Posterior vena cava (tissue), 2 donors: ENCODE measurements around the gene SRGAP1. TPM values are rescaled to one million over a fixed set of nuclear protein-coding genes. Genes with fewer than 3 reads are reported as not detected.

ENCODE experiments used
- DNase-seq: peaks from one replicate; pipeline ENCODE4 v3.0.0-alpha.2; 2020; ENCODE audit warnings: low spot score
- intact Hi-C, 2 donors: fragments of 100-400 bp; cut with DNase I; formaldehyde crosslinking; loops; one replicate each; pipeline versions ENCODE4 v1.14.1 to v1.14.2; 2022 to 2023
- total RNA-seq, 2 donors: library from RNA; stranded (reverse); fragmentation: NEBNext Ultra II Directional; extraction: Animal tissue kit (Norgen Biotek cat#: 25700); gene quantifications; one replicate each; pipeline ENCODE4 v1.2.1, GENCODE V29; 2021
- donor health status: DM: yes; HTN: yes; CAD: no.
- donor health status: DM: yes; HTN: yes; CAD: no.

The SRGAP1 gene
- total RNA-seq, 2 donors from 2014 or later = 11.2 to 16.0 TPM

DNA sequence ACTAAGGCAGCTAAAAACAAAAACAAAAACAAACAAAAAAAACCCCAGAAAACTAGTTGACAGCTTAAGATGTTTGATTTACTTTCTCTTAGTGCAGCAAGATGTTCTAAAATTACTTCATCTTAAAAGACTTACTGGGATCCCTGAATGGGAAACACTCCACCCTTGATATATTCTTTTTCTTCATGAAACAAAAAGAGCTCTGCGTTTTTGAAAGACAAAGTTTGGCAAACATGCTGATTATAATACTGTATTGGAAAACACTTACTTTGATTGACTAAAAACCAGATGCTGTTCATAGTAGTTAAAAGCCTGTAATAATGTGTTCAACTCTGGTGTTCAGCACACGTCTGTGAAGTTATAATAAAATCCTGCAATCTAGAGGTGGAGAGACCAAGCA, 136.8 kb downstream of the SRGAP1 start:
- no peak for DNase-seq
- intact Hi-C loops = no loop called here

DNA sequence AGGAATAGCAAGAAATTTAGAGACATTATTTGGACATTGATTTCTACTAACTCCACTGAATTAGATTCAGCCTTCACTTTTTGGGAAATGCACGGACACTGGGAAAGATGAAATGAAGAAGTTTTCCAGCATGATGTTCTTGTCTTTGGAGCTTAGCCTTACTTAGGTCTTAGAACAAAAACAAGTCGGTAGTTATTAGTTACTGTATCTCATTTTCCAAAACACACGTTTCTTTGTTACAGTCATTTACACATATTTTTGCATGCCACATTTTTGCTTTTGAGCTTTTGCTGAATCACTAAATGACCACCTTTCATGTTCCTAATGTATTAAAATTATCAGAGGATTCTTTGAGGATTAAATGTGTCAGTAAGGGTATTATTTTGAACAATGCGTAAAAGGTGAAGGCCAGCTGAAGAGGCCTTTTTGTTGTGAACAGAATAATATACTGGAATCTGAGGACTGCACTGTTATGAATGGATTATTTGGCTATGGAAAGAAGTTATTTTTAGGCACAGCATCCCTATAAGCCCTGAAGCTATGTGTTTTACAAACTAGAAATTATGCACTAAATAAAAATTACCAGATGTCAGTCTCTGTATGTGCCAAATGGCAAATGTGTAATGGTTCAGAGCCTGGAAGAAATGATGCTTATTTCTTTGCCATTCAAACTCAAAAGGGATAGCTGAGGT, 138.2 kb downstream of the SRGAP1 start:
- no peak for DNase-seq
- intact Hi-C loops = no loop called here

DNA sequence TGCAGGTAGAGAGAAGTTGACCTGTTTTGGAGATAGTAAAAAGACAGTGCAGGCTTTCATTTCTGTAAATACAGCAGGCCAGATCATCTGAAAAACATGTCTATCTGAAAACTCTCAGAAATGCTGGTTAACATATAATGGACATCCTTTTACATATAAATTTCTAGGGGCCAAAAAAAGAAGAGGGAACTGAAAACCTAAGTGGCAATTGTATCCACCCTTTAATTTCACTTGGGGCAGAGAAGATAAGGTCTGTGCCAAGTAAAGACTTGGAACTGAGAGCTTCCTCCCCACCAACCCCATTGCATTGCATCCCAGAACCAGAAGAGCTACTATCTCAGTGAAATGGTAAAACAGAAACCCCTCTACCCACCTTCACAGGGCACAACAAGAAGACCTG, 141.0 kb downstream of the SRGAP1 start:
- intact Hi-C loops = no loop called here

DNA sequence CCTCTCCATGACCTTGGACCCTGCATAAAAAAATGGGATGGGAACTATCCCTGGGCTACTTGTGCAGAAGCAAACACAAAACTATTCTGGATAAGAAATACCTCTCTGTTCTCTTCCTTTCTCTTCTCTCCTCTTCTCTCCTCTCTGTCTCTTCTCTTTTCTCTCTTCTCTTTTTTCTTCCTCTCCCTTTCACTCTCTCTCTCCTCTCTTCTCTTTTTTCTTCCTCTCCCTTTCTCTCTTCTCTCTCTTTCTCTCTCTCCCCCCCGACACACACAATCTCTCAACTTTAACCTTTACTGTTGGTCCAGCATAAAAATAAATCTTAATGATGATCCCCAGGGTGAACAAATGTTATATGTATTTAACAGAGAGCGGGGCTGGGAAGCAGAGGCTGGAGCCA, 141.4 kb downstream of the SRGAP1 start:
- no peak for DNase-seq
- intact Hi-C loops = no loop called here

More for the DNA sequence above, 141.0 kb downstream of the SRGAP1 start:
- no peak for DNase-seq

DNA sequence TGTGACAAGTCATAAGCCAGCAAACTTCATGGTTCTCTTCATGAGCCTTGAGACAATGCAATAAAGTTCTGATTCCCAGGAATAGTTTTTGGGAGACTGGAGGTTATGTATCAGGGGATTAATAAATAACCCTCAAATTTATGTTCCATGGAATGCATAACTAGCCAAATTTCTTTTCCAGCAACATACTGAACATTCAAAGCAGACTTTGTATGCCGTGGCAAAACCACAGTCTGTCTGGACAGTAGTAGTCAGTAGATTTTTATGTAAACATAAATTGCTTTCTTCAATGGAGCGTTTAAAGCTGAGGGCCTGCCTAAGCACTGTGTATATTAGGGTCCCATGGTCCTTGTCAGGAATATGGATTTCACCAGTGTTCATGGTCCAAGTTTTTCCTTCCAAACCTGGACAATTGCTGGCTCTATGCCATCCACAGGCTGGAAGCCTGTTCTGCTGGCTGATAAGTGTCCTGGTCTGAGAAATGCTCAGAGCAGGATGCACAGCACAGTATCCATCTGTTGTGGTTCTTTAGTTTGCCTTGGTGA, 144.9 kb downstream of the SRGAP1 start:
- no peak for DNase-seq
- intact Hi-C loops = no loop called here

DNA sequence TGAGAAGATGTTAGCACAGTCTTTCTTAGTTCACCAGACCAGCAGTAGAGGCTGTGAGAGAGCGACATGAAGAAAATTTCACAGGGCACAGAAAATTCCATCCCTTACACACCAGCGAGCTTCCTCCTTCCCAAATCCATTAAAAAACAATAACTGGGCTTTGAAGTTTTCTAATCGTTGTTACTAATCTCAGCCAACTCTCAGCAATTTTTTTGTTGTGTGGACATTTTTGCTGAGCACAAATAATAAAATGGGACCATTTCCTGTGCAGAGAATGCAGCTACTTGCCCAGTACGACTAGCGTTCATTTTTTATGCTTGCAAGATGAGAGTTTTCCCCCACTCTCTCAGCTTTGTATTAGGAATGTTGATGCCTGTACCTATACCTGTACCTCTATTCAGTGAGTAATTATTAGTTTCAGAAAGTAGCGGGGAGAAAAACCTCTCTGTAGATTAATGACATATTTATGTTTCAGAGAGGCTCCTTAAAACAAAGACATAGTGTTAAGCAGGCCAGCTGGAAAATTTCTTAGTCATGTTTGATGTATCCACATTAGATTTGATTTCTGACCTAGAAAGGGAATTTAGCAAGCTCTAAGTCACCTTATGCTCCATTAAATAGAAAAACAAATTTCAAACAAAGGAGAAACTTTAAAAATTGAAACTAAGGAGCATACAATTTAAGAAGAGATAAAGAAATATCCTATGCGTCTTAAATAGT, 146.5 kb downstream of the SRGAP1 start:
- DNase-seq = no peak
- intact Hi-C loops = no loop called here

DNA sequence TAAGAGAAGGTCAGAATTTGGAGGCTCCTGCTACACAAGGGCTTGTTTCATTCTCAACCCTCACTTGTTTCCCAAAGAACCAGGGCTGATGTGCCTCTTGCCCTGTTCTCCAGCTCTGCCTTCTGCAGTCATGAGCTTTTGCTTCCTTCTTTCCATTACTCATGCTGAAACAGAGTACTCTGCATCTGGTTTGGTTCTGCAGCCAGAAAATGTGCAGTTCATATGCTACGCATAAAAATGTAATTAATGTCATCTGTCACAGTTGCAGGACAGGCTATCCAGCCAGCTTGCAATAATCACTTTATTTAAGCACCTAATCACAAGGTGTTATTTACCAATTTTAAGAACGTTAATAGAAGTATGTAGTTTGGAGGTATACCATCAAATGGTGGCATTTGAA, 150.2 kb downstream of the SRGAP1 start:
- intact Hi-C loops = no loop called here
- DNase-seq = no peak

DNA sequence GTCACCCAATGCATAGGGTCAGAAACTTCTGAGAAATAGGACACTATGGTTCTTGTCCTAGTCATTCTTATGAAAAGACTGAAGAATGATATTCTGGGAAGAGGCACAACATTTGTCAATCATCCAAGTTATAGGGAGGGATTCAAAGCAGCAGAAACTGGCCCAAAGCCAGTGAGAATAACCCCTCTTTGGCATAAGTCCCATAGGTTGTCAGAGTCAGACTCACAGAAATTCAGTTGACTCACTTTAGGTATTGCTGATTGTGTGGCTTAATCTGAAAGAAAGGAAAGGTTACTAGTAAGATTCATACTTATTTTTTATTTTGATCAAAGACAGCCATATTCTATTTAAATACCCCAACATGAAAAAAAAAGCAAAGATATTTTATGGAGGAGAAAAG, 151.0 kb downstream of the SRGAP1 start:
- DNase-seq = no peak
- intact Hi-C loops = no loop called here

DNA sequence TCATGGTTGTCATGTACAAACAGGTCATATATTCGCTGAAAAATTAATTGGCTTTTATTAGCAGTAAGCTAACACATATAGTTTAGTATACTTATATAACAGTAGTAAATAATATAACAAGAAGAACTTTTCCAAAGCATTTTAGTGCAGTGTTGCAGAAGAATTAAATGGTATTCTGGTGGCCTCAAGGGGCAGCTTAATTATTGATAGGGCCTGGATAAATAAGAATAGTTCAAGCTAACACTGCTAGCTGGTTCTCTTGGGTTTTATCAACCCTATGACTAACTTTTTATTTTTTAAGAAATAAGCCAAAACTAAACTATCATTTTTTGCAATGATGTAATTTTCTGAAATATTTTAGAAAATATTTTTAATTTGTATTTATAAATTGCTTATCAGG, 152.1 kb downstream of the SRGAP1 start:
- intact Hi-C loops = no loop called here
- DNase-seq = no peak

DNA sequence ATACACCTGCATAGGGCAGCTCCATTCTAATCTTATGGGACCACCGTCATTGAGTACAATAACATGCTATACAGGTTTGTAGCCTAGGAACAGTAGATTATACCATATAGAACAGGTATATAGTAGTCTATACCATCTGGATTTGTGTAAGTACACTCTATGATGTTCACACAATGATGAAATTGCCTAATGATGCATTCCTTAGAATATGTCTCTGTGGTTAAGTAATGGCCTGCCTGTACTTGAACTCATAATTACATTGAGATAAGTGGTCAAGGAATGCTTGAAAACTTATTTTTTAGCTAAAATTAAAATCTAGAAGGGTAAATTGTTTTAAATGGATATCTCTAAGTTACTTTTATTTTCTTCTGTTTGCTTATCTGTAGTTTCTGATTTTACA, 152.7 kb downstream of the SRGAP1 start:
- intact Hi-C loops = no loop called here
- DNase-seq = no peak

DNA sequence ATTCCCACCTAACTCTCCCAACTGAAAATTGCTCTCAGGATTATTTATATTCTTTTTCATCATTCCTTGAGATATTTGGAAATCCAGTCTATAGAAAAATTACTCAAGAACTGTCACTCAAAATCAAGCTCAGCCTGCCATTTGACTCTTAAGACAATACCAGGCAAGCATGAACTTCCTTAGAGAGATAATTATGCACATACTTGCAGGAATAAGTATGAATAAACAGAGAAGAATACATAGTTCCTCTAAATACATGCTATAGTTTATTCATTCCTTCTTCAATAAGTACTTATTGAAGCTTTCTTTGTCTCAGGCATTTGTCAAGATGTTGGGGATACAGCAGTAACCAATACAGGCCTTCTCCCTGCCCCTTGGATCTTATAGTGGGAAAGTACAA, 154.1 kb downstream of the SRGAP1 start:
- DNase-seq = no peak
- intact Hi-C loops = no loop called here

DNA sequence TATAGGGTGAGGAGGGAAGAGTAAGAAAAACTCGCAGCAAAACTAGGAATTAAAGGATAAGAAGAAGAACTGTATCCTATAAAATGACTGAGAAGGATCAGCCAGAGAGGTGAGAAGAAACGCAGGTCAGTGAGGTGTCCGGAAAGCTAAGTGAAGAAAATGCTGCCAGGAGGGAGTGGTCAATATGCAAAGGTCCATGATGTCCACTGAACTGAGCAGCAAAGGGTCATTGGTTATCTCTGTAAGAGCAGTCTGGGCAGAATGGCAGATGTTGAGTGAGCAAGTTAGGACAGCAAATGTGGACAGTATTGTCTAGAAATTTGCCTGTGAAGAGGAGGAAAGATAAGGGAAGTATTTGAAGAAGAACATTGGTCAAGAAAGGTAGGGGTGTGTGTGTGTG, 155.4 kb downstream of the SRGAP1 start:
- no peak for DNase-seq
- intact Hi-C loops = no loop called here

DNA sequence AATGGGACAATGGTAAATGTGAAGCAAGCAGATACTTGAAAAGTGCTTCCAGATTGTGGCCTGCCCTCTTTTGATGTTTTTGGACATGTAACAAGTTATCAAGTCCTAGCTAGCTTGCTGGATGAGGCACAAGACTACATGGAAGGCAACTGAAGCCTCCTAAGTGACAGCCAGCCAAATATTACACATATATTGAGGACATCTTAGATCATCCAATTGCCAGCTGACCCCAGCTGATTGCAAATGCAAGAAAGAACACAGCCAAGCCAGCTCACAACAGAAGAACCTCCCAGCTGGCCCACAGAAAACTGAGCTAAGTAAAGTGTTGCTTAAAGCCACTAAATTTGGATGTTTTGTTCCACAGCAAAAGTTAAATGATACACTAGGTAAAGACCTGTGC, 156.9 kb downstream of the SRGAP1 start:
- intact Hi-C loops = no loop called here
- no peak for DNase-seq

DNA sequence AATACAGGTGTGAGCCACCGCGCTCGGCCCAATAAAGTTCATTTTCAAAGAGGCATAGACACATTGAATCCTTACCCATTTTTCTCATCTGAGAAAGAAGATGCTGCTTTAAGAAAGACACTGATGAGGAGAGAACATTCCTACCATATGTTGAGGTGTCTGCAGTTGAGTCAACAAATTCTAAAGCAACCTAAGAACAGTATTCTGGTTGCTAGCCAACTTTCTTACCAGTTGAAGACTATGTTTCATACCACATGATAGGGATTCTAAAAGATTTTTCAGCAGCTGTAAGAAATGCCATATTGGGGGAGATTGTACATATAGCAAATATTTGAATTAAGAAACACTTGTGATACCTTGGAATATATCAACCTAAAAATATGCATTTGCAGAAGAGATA, 160.1 kb downstream of the SRGAP1 start:
- no peak for DNase-seq
- intact Hi-C loops = no loop called here

DNA sequence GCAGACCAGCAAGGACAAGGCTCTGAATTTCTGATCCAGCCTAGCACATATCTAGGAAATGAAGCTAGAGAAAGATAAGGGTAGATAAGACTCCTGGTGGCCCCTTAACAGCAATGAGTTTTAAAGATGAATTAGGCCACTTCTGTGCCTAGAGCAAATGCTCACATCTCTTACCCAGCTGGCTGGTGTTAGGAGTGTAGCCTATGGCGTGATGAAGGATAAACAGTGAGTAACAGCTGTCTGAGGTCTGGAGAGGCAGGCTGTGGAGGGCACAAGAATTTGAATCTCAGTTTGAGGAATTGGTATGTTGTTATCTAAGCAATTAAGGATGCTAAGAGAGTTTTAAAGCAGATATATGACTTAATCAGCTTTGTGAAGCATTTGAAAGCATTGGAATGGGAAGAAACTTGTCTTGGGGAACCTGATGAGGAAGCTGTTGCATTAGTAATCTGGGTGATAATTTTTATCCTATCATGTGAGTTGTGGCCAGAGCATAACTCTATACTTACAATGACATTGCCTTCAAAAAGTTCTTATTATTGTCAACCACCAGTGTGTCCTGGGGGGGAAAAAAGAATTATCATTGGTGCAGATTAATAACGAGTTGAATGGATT, 161.8 kb downstream of the SRGAP1 start:
- DNase-seq = no peak
- intact Hi-C loops = no loop called here

DNA sequence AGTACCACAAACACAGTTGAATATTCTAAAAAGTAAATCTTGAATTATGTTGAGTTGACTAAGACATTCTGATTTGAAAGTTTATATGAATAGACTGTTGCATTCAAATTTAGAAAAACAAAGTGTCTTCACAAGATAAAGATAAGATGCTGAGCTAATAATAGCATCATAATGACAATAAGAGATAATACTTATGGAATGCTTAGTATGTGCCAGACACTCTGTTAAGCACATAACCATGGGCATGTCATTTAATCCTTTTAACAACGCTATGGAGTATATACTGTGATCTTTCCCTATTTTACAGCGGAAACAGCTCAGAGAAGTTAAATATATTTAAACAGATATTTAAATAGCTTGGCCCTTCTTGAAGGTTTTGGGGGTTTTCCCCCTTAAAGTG, 163.4 kb downstream of the SRGAP1 start:
- intact Hi-C loops = no loop called here
- DNase-seq = no peak

DNA sequence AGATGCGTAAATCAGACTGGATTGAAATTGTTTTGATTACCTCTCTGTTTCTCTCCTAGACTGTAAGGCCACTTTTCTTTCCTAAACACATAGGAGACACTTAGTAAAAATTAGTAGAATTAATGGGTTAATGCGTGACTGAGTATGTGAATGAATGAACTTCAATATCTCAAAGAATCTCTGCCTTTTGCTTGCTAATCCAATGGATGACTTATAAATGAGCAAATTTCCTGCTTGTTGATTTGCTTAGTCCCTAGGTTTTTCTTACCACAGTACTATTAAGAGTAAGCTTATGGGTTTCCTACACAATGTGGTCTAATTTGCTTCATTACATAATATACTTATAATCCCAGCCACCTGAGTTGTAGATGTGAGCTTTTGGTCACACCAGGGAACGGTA, 164.1 kb downstream of the SRGAP1 start:
- intact Hi-C loops = no loop called here
- DNase-seq = no peak

DNA sequence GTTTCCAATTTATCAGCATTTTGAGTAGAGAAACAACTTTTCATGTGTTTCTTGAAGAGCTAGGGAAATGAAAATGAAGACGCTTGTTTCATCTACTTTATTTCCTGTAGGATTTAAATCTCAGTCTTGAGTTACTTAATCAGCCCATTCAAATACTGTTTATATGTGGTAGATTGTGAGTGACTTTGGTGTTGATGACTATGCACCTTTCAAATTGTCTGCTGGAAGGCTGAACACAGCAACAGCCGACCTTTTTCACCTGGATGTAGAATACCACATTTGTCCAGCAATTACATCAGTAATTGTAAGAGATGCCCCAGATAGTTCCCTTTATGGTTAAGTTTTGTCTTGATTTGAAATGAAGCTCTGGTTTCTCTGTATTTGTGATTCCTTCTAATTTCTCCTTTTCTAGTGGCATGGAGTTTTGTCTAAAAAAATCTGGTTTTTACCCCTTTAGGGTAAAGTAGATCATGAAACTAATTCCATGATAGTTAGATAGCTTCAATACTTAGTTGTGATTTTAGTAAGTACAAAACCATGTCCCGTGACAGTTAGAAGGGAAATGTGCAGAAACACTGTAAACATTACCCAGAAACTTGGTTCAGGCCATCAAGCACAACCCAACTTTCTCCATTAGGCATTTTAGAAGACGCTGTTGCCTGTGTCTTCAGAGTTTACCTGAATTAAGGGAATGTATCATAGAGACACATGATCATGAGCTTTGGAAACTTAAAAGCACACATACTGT, 165.0 kb downstream of the SRGAP1 start:
- DNase-seq = no peak
- intact Hi-C loops = no loop called here

DNA sequence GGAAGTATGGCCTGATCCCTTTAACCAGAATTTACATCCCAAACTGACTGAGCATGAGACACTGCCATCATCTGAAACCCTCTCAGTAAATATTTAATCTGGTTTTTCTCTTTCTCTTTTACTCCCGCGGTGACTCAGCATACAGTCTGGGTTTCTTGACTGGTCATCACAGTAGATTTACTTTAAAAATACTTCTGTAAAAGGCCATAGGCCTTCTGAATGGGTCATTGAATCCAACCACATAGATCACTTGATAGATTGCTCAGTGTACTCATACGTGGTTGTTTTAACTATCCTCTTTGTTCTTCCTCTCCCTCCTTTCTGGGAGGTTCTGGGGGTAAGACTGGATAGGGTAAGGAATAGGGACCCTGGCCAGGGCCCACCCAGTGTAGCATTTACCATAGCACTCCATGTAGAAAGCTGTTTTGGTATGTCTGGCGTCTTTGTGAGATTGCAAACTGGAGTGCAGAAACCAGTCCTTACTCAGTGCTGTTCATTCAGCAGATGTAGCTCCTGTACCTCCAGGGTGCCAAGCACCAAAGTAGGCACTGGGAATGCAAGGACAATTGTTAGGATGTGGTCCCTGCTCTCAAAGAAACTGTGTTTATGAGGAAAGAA, 165.7 kb downstream of the SRGAP1 start:
- no peak for DNase-seq
- intact Hi-C loops = no loop called here

DNA sequence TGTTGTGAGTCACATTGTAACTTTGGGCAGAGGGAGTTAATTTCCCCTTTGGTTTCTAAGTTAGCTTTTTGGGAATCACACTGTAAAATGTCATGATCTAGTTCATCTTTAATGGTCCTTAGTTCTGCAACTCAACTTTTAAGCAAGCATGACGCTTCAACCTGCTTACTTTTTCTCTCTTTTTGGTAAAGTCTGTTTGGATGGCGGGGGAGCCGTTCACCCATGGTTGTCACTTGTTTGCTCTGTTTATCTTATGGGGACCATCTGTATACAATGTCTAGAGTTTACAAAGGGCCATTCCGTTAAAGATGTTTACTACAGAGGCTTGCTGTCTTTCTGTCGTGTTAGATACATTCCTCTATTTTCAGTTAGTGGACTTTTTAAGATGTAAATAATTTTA, 172.0 kb downstream of the SRGAP1 start:
- intact Hi-C loops = no loop called here
- DNase-seq = no peak
